Heart left ventricle (tissue), 16 donors: ENCODE results near the gene AOX1. TPM values are rescaled to one million over a fixed set of nuclear protein-coding genes. Genes with fewer than 3 reads are reported as not detected.

Experiments
- ATAC-seq, 4 donors: fragments of 200-7000 bp; cut with Tn5 transposase; one replicate each; pipeline ENCODE4 v1.9.1; 2020 to 2022; ENCODE audit warnings: moderate library complexity in 4 of 4, mild to moderate bottlenecking in 3 of 4, moderate number of reproducible peaks in 1 of 4
- DNase-seq, 5 donors: peaks; one replicate each; pipeline ENCODE4 v3.0.0-alpha.2; 2020
- H3K27ac ChIP-seq, 12 donors: fragments of 200-600 bp; sonication (generic) in 4 of 12; one replicate each; pipeline versions ENCODE4 v1.5.0 to v1.8.0; 2016 to 2022; ENCODE audit warnings: mild to moderate bottlenecking in 2 of 12
- H3K27me3 ChIP-seq, 9 donors: fragments of 200-600 bp; sonication (generic) in 2 of 9; one replicate each; pipeline versions ENCODE4 v1.5.1 to v1.8.0; 2016 to 2022; ENCODE audit warnings: mild to moderate bottlenecking in 3 of 9
- H3K36me3 ChIP-seq, 9 donors: fragments of 200-600 bp; sonication (generic) in 2 of 9; one replicate each; pipeline versions ENCODE4 v1.5.0 to v1.8.0; 2018 to 2022; ENCODE audit warnings: mild to moderate bottlenecking in 2 of 9
- H3K4me1 ChIP-seq, 12 donors: fragments of 200-600 bp; sonication (generic) in 4 of 12; one replicate each; pipeline versions ENCODE4 v1.5.0 to v1.8.0; 2016 to 2022; ENCODE audit warnings: mild to moderate bottlenecking in 3 of 12
- H3K4me3 ChIP-seq, 12 donors: fragments of 200-600 bp; sonication (generic) in 4 of 12; one replicate each; pipeline versions ENCODE4 v1.5.0 to v1.8.0; 2017 to 2022; ENCODE audit warnings: mild to moderate bottlenecking in 9 of 12, moderate library complexity in 4 of 12
- H3K9me3 ChIP-seq, 12 donors: fragments of 200-600 bp; sonication (generic) in 4 of 12; one replicate each; pipeline versions ENCODE4 v1.5.0 to v1.8.0; 2016 to 2022; ENCODE audit warnings: mild to moderate bottlenecking in 1 of 12
- CTCF ChIP-seq, 12 donors: fragments of 200-600 bp; sonication (generic) in 4 of 12; IDR thresholded peaks; one replicate each; pipeline versions ENCODE4 v1.5.0 to v1.8.0; 2018 to 2022; ENCODE audit warnings: antibody characterized with exemption in 12 of 12, mild to moderate bottlenecking in 5 of 12
- POLR2A ChIP-seq, 2 donors: fragments of 450-650 bp; IDR thresholded peaks; one replicate each; pipeline ENCODE4 v1.6.1; 2017; ENCODE audit warnings: antibody characterized with exemption in 2 of 2, mild to moderate bottlenecking in 2 of 2, moderate library complexity in 2 of 2
- WGBS, 4 donors: extraction: QIAGEN DNeasy Blood & Tissue Kit in 2 of 4; methylation state at CpG; one replicate each; pipeline versions ENCODE4 v1.1.5 to v1.1.7; 2013 to 2018; 5-methylcytosine and 5-hydroxymethylcytosine counted together
- intact Hi-C, 10 donors: fragments of 100-400 bp; cut with DNase I; formaldehyde crosslinking; loops; one replicate each; pipeline versions ENCODE4 v1.11.1 to v1.14.2; 2022
- polyA plus RNA-seq, 2 donors: library from polyadenylated mRNA; stranded (reverse); fragments of 200-250 nt; gene quantifications; one replicate each; pipeline ENCODE4 v1.2.3, GENCODE V29; 2013
- total RNA-seq, 9 donors: library from RNA; depleted of rRNA in 2 of 9; stranded (reverse); fragments of >200 nt in 2 of 9; fragmentation: NEBNext Ultra II Directional in 3 of 9; extraction: Animal tissue kit (Norgen Biotek cat#: 25700) in 3 of 9; gene quantifications; one replicate each; pipeline versions ENCODE4 v1.1.0 to v1.2.4, GENCODE V29; 2016 to 2023
- donor health status: ischemic (EF 13 %, LVEDD 7.1; RV severe dilation, severe dysfunction).
- donor health status: healthy with polysubstance abuse.
- donor health status: DM: no; HTN: yes; CAD: no.
- donor health status: DM: no; HTN: no; CAD: no.
- donor health status: ischemic (EF 25% LVEDD 6.9; RV normal size, moderate dysfunction).
- donor health status: ischemic (EF 25% LVEDD 5.7; RV mildly dilated, moderate dysfunction).
- donor health status: healthy.
- donor health status: DM: yes; HTN: yes; CAD: no.
- donor health status: ischemic (EF 35%, LVEDD 5.7; RV mildly dilated, moderate dysfunction).
- donor health status: nonischemic (EF 11% LVEDD 7.7; RV severe dilation, severe dysfunction).
- donor health status: DM: yes; HTN: yes; CAD: no.
- donor health status: PGD.
- donor health status: ischemic (EF 29% LVEDD 5.4; RV normal size, mild dysfunction).
- donor health status: nonischemic (EF 23%, LVEDD 6.1; RV moderate dilation, normal function).

The AOX1 gene
- total and polyA plus RNA-seq, 11 donors, result 0.76 to 33.4 (median 2.9) TPM

DNA sequence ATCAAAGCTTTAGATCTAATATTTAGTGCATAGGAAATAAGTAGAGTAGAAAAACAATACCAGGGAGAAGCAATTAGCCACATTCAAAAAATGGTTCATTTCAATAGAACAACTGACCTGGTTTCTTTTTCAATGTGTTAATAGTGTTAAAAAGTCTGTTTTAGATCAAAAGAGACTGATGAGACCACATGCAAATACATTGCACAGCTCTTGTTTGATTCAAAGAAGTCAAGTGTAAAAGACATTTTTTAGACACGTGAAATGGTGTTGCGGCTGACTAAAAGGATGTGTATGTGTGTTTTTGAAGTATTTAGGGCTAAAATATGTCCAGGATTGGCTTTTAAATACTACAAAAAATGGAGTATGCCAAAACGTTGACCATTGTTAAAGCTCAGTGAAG lies 1.2 kb upstream of the AOX1 start:
- H3K4me1 ChIP-seq, result peaks cover 0 to 13% (median 6%) of the 10 kb centered on the region in 12 donors
- no peaks in the 10 kb centered on the region for H3K36me3 ChIP-seq
- TF ChIP-seq POLR2A (IDR thresholded peaks at IDR 0.05), result no peak
- no peak for TF ChIP-seq CTCF (IDR thresholded peaks at IDR 0.05)
- H3K9me3 ChIP-seq, result no peaks in the 10 kb centered on the region
- 92 to 95% (median 93%) methylated on average over 3 of the region's 3 CpGs for WGBS, 4 donors
- no peak overlapping the region for H3K4me3 ChIP-seq
- H3K27me3 ChIP-seq, result peaks cover 0 to 7% (median 0%) of the 10 kb centered on the region in 9 donors
- intact Hi-C loops, result loop anchor here in 1 of 10 donors (10.0 kb wide), 1 partner anchor 120 kb away; no protein-coding TSS in a partner anchor
- H3K27ac ChIP-seq, result no peak overlapping the region
- ATAC-seq, result no peak
- no peak for DNase-seq

DNA sequence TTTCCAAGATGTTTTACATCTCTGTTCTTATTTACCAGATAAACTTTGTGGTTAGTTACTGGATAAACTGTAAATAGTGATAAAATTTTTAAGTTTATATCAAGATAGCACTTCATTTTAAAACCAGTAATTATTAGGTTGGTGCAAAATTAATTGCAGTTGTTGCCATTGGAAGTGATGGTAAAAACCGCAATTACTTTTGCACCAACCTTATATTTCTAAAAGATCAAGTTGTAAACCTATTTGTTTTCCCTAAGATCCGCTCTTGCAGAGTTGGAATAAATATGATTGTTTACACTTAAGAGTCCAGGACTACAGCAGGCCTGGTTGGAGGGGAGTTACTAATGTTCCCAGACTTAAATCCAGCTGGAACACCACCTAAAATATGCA lies 479 bp upstream of the AOX1 start:
- H3K36me3 ChIP-seq, result no peaks in the 10 kb centered on the region
- H3K27ac ChIP-seq, result no peak overlapping the region
- TF ChIP-seq CTCF (IDR thresholded peaks at IDR 0.05) (no peak), POLR2A (IDR thresholded peaks at IDR 0.05) (no peak)
- peaks cover 0 to 7% (median 0%) of the 10 kb centered on the region in 9 donors for H3K27me3 ChIP-seq
- ATAC-seq (no peak), DNase-seq (no peak)
- peak overlapping the region in 11 of 12 donors; percentile 8 to 69 (median 56) for H3K4me3 ChIP-seq
- WGBS, 4 donors, result 15 to 30% (median 25%) methylated on average over 2 of the region's 2 CpGs
- peaks cover 0 to 13% (median 6%) of the 10 kb centered on the region in 12 donors for H3K4me1 ChIP-seq
- intact Hi-C loops, result loop anchor here in 1 of 10 donors (10.0 kb wide), 1 partner anchor 119 kb away; no protein-coding TSS in a partner anchor
- no peaks in the 10 kb centered on the region for H3K9me3 ChIP-seq

- Histone ChIP-seq H3K4me1 (peaks cover 0 to 13% (median 6%) of the 10 kb centered on the region in 12 donors), H3K27ac (peak overlapping the region in 3 of 12 donors; percentile 42 to 78 (median 66)), H3K9me3 (no peaks in the 10 kb centered on the region), H3K36me3 (no peaks in the 10 kb centered on the region), H3K4me3 (peak overlapping the region in 11 of 12 donors; percentile 8 to 69 (median 56)), H3K27me3 (peaks cover 0 to 7% (median 0%) of the 10 kb centered on the region in 9 donors)
- intact Hi-C loops, result loop anchor here in 1 of 10 donors (10.0 kb wide), 1 partner anchor 118 kb away; no protein-coding TSS in a partner anchor
- DNase-seq (no peak), ATAC-seq (peak in 2 of 4 donors; percentile 8 to 26)
- WGBS, 4 donors, result 55 to 73% (median 60%) methylated on average over 8 to 9 of the region's 9 CpGs
- TF ChIP-seq POLR2A (IDR thresholded peaks at IDR 0.05), result no peak
- no peak for TF ChIP-seq CTCF (IDR thresholded peaks at IDR 0.05)
These were observed 796 bp downstream of the AOX1 start for GRCh38 chr2:200586644-200586975.

DNA sequence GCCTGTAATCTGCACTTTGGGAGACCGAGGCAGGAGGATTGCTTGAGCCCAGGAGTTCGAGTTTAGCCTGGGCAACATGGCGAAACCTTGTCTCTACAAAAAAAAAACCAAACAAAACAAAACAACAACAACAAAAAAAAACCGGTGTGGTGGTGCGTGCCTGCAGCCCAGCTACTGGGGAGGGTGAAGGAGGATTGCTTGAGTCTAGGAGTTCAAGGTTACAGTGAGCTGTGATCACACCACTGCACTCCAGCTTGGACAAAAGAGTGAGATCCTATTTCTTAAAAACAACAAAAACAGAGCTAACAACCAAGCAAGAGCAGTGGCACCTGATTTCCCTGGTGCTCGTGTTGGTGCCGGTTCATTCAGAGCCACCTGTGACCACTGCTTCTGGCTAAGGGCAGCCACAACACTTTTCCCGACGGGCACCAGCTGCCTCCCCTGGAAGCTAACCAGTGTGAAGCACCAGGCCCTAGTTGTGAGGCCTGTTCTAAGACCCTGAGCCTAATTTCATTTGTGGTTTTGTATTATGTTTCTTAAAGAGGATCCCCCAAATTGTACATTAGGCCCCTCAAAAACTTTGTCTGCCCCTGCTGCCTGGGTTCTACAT lies 1.3 kb downstream of the AOX1 start:
- H3K4me3 ChIP-seq, result no peak overlapping the region
- WGBS, 4 donors, result 91 to 95% (median 93%) methylated on average over 9 of the region's 9 CpGs
- DNase-seq (no peak), ATAC-seq (no peak)
- peaks cover 0 to 13% (median 6%) of the 10 kb centered on the region in 12 donors for H3K4me1 ChIP-seq
- no peaks in the 10 kb centered on the region for H3K9me3 ChIP-seq
- intact Hi-C loops, result loop anchor here in 1 of 10 donors (10.0 kb wide), 1 partner anchor 118 kb away; no protein-coding TSS in a partner anchor
- no peak overlapping the region for H3K27ac ChIP-seq
- TF ChIP-seq POLR2A (IDR thresholded peaks at IDR 0.05), result no peak
- TF ChIP-seq CTCF (IDR thresholded peaks at IDR 0.05), result no peak
- H3K36me3 ChIP-seq, result no peaks in the 10 kb centered on the region
- H3K27me3 ChIP-seq, result peaks cover 0 to 7% (median 0%) of the 10 kb centered on the region in 9 donors
